H9 (cell line): Measurements from ENCODE around the gene IRAK1. TPM values are rescaled to one million over a fixed set of nuclear protein-coding genes. Genes with fewer than 3 reads are reported as not detected.
A peak's percentile ranks its signal among the peaks of the same experiment; 100 is the strongest.

Experiments
- DNase-seq: peaks from one replicate; pipeline ENCODE4 v3.0.0-alpha.2; 2017
- H2AFZ ChIP-seq: one replicate; pipeline ENCODE4 v1.6.1; 2013; ENCODE audit warnings: mild to moderate bottlenecking, low read length, control low read depth, moderate library complexity
- H2AK5ac ChIP-seq: 2 replicates; pipeline ENCODE4 v1.6.1; 2013; ENCODE audit warnings: low read length, control low read depth, mixed read lengths; ENCODE audit not compliant: insufficient read length
- H2BK120ac ChIP-seq: one replicate; pipeline ENCODE4 v1.6.1; 2013; ENCODE audit warnings: low read depth, mild to moderate bottlenecking, low read length, control low read depth, inconsistent platforms; ENCODE audit not compliant: poor library complexity, severe bottlenecking
- H2BK12ac ChIP-seq: 2 replicates; pipeline ENCODE4 v1.6.1; 2013; ENCODE audit warnings: low read length, control low read depth, mixed read lengths, low read depth; ENCODE audit not compliant: insufficient read length
- H2BK15ac ChIP-seq: 2 replicates; pipeline ENCODE4 v1.6.1; 2013; ENCODE audit warnings: low read depth, low read length, control low read depth
- H2BK20ac ChIP-seq: one replicate; pipeline ENCODE4 v1.6.1; 2013; ENCODE audit warnings: low read depth, mild to moderate bottlenecking, low read length, control low read depth, inconsistent platforms; ENCODE audit not compliant: poor library complexity, severe bottlenecking
- H2BK5ac ChIP-seq: 2 replicates; pipeline ENCODE4 v1.6.1; 2013; ENCODE audit warnings: low read length, control low read depth, mixed read lengths; ENCODE audit not compliant: insufficient read length
- H3K14ac ChIP-seq: 2 replicates; pipeline ENCODE4 v1.6.1; 2013; ENCODE audit warnings: low read length, control low read depth; ENCODE audit not compliant: insufficient read depth
- H3K18ac ChIP-seq: 2 replicates; pipeline ENCODE4 v1.6.1; 2013; ENCODE audit warnings: low read depth, mild to moderate bottlenecking, mixed read lengths, low read length, control low read depth; ENCODE audit not compliant: insufficient read length
- H3K23ac ChIP-seq: 2 replicates; pipeline ENCODE4 v1.6.1; 2013; ENCODE audit warnings: low read length, control low read depth, mixed read lengths, low read depth; ENCODE audit not compliant: insufficient read length
- H3K23me2 ChIP-seq: 2 replicates; pipeline ENCODE4 v1.6.1; 2013; ENCODE audit warnings: low read depth, mild to moderate bottlenecking, mixed read lengths, low read length, control low read depth; ENCODE audit not compliant: insufficient read length, poor library complexity, severe bottlenecking
- H3K27ac ChIP-seq: 2 replicates; pipeline ENCODE4 v1.5.1; 2013; ENCODE audit warnings: low read length, control low read depth, mixed read lengths, low read depth; ENCODE audit not compliant: insufficient read length
- H3K27me3 ChIP-seq: 2 replicates; pipeline ENCODE4 v1.6.1; 2013; ENCODE audit warnings: low read length, control low read depth, inconsistent platforms; ENCODE audit not compliant: insufficient read depth
- H3K4ac ChIP-seq: 2 replicates; pipeline ENCODE4 v1.6.1; 2013; ENCODE audit warnings: low read depth, mild to moderate bottlenecking, control low read depth, inconsistent platforms, low read length, moderate library complexity
- H3K4me1 ChIP-seq: 2 replicates; pipeline ENCODE4 v1.6.1; 2013; ENCODE audit warnings: low read length, control low read depth, inconsistent platforms; ENCODE audit not compliant: insufficient read depth
- H3K4me2 ChIP-seq: 2 replicates; pipeline ENCODE4 v1.6.1; 2013; ENCODE audit warnings: low read length, control low read depth, mixed read lengths; ENCODE audit not compliant: insufficient read length, insufficient read depth
- H3K56ac ChIP-seq: 2 replicates; pipeline ENCODE4 v1.6.1; 2013; ENCODE audit warnings: low read depth, mild to moderate bottlenecking, mixed read lengths, low read length, control low read depth; ENCODE audit not compliant: insufficient read length
- H3K79me1 ChIP-seq: 2 replicates; pipeline ENCODE4 v1.6.1; 2013; ENCODE audit warnings: low read depth, mild to moderate bottlenecking, moderate library complexity, low read length, control low read depth, inconsistent platforms; ENCODE audit not compliant: insufficient read depth, poor library complexity, severe bottlenecking
- H3K79me2 ChIP-seq: 2 replicates; pipeline ENCODE4 v1.6.1; 2013; ENCODE audit warnings: low read length, control low read depth, inconsistent platforms; ENCODE audit not compliant: insufficient read depth
- H3K9ac ChIP-seq: 2 replicates; pipeline ENCODE4 v1.6.1; 2013; ENCODE audit warnings: low read length, control low read depth, mixed read lengths; ENCODE audit not compliant: insufficient read length; ENCODE audit errors: extremely low read depth
- H3K9me3 ChIP-seq: one replicate; pipeline ENCODE4 v1.6.1; 2013; ENCODE audit warnings: low read depth, low read length, inconsistent platforms; ENCODE audit not compliant: control insufficient read depth
- H3T11ph ChIP-seq: one replicate; pipeline ENCODE4 v1.6.1; 2013; ENCODE audit warnings: mild to moderate bottlenecking, low read length, control low read depth, inconsistent platforms
- H4K20me1 ChIP-seq: one replicate; pipeline ENCODE4 v1.6.1; 2013; ENCODE audit not compliant: control insufficient read depth, insufficient read length, insufficient read depth
- H4K5ac ChIP-seq: 2 replicates; pipeline ENCODE4 v1.6.1; 2013; ENCODE audit warnings: low read depth, mild to moderate bottlenecking, mixed read lengths, low read length, control low read depth; ENCODE audit not compliant: insufficient read length
- H4K8ac ChIP-seq: replicated peaks from 2 replicates; pipeline ENCODE4 v1.6.1; 2013; ENCODE audit warnings: low read length, control low read depth, mixed read lengths, low read depth; ENCODE audit not compliant: insufficient read length
- H4K91ac ChIP-seq: 2 replicates; pipeline ENCODE4 v1.6.1; 2013; ENCODE audit warnings: low read depth, mild to moderate bottlenecking, moderate library complexity, mixed read lengths, low read length, control low read depth; ENCODE audit not compliant: insufficient read length
- H3K27ac Mint-ChIP-seq, 3 experiments: 2 replicates in 2 of 3; 3 replicates in 1 of 3; pipeline ENCODE4 v1.8.0; 2020 to 2021; ENCODE audit warnings: mixed read lengths in 3 of 3, mild to moderate bottlenecking in 1 of 3, moderate library complexity in 1 of 3
- H3K27me3 Mint-ChIP-seq: 2 replicates; pipeline ENCODE4 v1.8.0; 2021; ENCODE audit warnings: low read depth, mild to moderate bottlenecking, moderate library complexity, mixed read lengths
- H3K36me3 Mint-ChIP-seq, 3 experiments: 2 replicates in 2 of 3; 3 replicates in 1 of 3; pipeline ENCODE4 v1.8.0; 2020 to 2021; ENCODE audit warnings: low read depth in 3 of 3, mixed read lengths in 3 of 3; ENCODE audit not compliant: insufficient read depth in 1 of 3
- H3K4me1 Mint-ChIP-seq, 2 experiments: 2 replicates each; pipeline ENCODE4 v1.8.0; 2020; ENCODE audit warnings: mixed read lengths in 2 of 2
- H3K4me3 Mint-ChIP-seq, 2 experiments: 2 replicates in 1 of 2; 3 replicates in 1 of 2; pipeline ENCODE4 v1.8.0; 2020 to 2021; ENCODE audit warnings: mild to moderate bottlenecking in 2 of 2, mixed read lengths in 2 of 2, moderate library complexity in 1 of 2
- H3K9me3 Mint-ChIP-seq, 2 experiments: 2 replicates in 1 of 2; 3 replicates in 1 of 2; pipeline ENCODE4 v1.8.0; 2020; ENCODE audit warnings: mild to moderate bottlenecking in 2 of 2, mixed read lengths in 2 of 2, moderate library complexity in 1 of 2
- WGBS: extraction: QIAGEN DNeasy Blood & Tissue Kit; methylation state at CpG from one replicate; pipeline ENCODE4 v1.1.7; 2013; ENCODE audit warnings: missing lambda C conversion rate, low lambda C conversion rate, mixed read lengths; ENCODE audit not compliant: insufficient read length; ENCODE audit errors: extremely low coverage; 5-methylcytosine and 5-hydroxymethylcytosine counted together
- total RNA-seq: library from RNA; stranded (reverse); gene quantifications from 2 replicates; pipeline ENCODE4 v1.2.1, GENCODE V29; 2021
- TF ChIP-seq, protein P1 (sequence below): fragments of 200-600 bp; sonication (generic); conservative IDR thresholded peaks from 3 replicates; pipeline ENCODE4 v1.8.0; 2021; ENCODE audit warnings: antibody characterized with exemption, mild to moderate bottlenecking

Gene IRAK1
- total RNA-seq, 1 experiment from 2014 or later: 98.4 TPM

- no peak overlapping the region for H4K91ac ChIP-seq
- no peaks in the 10 kb centered on the region for H3K79me2 ChIP-seq
- WGBS: no CpG with 5 or more reads among the region's 8 CpGs
- H3K9me3 ChIP-seq: peaks cover 40% of the 10 kb centered on the region
- no peaks in the 10 kb centered on the region for H3K4me1 ChIP-seq
- peak; percentile 49 for DNase-seq
- H3K14ac ChIP-seq: no peak overlapping the region
- no peaks in the 10 kb centered on the region for H3K27me3 ChIP-seq
- no peaks in the 10 kb centered on the region for H4K20me1 ChIP-seq
- no peak overlapping the region for H3K23ac ChIP-seq
- H3K4me3 Mint-ChIP-seq: no peak overlapping the region
- no peak overlapping the region for H3K18ac ChIP-seq
- no peak overlapping the region for H2AK5ac ChIP-seq
- H2BK20ac ChIP-seq: no peak overlapping the region
- H3K79me1 ChIP-seq: no peaks in the 10 kb centered on the region
- no peak overlapping the region for H3K9ac ChIP-seq
- peaks cover 72 to 77% of the 10 kb centered on the region in 2 experiments for H3K9me3 Mint-ChIP-seq
- H2BK15ac ChIP-seq: no peak overlapping the region
- peaks cover 34 to 55% (median 45%) of the 10 kb centered on the region in 3 experiments for H3K36me3 Mint-ChIP-seq
- no peak overlapping the region for H3K4me2 ChIP-seq
- H2BK5ac ChIP-seq: no peak overlapping the region
- H2AFZ ChIP-seq: no peak overlapping the region
- H3K4ac ChIP-seq: no peak overlapping the region
- no peaks in the 10 kb centered on the region for H3K23me2 ChIP-seq
- no peak overlapping the region for H3T11ph ChIP-seq
- TF ChIP-seq, protein P1, sequence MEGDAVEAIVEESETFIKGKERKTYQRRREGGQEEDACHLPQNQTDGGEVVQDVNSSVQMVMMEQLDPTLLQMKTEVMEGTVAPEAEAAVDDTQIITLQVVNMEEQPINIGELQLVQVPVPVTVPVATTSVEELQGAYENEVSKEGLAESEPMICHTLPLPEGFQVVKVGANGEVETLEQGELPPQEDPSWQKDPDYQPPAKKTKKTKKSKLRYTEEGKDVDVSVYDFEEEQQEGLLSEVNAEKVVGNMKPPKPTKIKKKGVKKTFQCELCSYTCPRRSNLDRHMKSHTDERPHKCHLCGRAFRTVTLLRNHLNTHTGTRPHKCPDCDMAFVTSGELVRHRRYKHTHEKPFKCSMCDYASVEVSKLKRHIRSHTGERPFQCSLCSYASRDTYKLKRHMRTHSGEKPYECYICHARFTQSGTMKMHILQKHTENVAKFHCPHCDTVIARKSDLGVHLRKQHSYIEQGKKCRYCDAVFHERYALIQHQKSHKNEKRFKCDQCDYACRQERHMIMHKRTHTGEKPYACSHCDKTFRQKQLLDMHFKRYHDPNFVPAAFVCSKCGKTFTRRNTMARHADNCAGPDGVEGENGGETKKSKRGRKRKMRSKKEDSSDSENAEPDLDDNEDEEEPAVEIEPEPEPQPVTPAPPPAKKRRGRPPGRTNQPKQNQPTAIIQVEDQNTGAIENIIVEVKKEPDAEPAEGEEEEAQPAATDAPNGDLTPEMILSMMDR: peak; percentile 74
- no peak overlapping the region for H2BK120ac ChIP-seq
- H3K56ac ChIP-seq: no peak overlapping the region
- H4K5ac ChIP-seq: no peak overlapping the region
- H3K27ac ChIP-seq: no peak overlapping the region
- no peak overlapping the region for H2BK12ac ChIP-seq
- H4K8ac ChIP-seq: no peak overlapping the region
- H3K27ac Mint-ChIP-seq: no peak overlapping the region; a peak in 1 of 7 replicates
- no peaks in the 10 kb centered on the region; the same call in none of the 2 replicates for H3K27me3 Mint-ChIP-seq
- peaks cover 21 to 24% of the 10 kb centered on the region in 2 experiments for H3K4me1 Mint-ChIP-seq
Observed at GRCh38 chrX:154051201-154051810, 31.6 kb upstream of the IRAK1 start.
